HG03196 (cell line): ENCODE results near the gene WDR86.

Experiments
- ATAC-seq: cut with Tn5 transposase; IDR thresholded peaks from one replicate; pipeline ENCODE4 v1.9.1; 2021; ENCODE audit not compliant: unreplicated experiment

The WDR86 gene

DNA sequence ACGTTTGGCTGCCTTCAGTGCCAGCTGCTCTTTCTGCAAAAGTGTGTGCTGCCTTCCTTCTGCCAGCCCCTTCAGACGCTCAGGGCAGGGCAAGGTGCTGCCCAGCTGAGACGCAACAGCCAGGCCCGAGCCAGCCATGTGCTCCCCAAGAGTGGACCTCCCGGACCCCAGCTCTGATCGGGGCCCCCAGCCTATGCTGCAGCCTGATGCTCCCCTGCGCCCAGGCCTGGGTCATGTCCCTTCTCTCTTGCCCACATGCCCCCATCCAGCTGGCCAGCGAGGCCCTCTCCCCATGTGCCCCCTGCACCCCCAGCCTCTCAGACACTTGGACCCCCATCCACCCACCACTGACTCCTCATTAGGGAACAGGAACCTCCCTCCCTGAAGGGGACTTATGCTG is 17.8 kb downstream of the WDR86 start:
- ATAC-seq: no peak

DNA sequence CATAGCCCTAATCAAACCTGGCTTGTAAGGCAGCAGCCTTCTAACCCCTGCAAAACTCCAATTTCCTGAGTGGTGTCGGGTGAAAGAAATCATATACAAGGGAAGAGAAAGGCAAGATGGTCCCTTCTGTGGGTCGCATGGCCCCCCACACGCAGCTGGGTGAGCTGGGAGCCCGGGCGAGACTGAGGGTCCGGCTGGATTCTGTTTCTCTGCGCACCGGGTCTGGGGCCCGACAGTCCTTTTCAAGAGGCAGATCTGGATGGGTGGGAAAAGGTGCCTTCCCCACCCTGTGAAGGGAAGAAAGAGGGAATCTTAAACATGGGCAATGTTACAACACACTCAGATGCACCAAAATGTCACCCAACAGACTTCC is 18.5 kb downstream of the WDR86 start:
- no peak for ATAC-seq

- ATAC-seq: no peak
Observed at GRCh38 chr7:151390598-151391357, 19.1 kb downstream of the WDR86 start.

DNA sequence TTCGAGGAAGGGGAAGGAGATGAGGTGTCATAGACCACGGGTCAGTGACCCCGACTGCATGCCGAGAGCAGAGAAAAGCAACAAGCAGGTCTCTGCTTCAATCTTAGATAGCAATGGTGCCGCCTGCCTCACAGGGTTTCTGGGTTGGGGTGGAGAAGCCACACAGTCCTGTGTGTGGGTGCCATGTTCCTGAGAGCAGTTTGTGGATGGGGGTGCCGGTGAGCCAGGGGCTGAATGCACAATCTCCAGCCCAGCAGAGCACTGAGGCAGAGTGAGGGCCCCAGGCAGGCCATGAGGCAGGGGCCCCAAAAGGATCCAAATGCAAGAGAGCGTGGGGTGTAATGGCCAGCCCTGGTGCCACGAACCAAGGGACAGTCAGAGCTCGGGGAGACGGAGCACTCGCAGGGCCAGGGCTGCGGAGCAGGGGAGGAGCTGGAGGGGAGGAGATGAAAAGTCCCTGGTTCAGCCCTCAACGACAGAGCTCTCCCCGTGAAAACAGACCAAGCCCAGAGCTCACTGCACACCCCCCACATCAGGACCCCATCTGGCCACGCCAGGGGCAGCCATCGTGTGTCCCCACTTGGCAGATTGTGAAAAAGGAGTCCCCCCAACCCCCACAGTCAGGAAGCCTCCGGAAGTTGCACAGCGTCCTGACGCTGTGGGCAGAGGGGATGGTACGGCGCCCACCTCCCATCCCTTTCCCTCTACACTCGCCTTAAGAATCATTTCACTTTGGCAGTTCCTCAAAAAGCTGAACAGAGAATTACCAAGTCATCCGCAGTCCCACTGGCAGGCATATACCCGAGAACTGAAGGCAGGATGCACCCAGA is 19.9 kb downstream of the WDR86 start:
- no peak for ATAC-seq

DNA sequence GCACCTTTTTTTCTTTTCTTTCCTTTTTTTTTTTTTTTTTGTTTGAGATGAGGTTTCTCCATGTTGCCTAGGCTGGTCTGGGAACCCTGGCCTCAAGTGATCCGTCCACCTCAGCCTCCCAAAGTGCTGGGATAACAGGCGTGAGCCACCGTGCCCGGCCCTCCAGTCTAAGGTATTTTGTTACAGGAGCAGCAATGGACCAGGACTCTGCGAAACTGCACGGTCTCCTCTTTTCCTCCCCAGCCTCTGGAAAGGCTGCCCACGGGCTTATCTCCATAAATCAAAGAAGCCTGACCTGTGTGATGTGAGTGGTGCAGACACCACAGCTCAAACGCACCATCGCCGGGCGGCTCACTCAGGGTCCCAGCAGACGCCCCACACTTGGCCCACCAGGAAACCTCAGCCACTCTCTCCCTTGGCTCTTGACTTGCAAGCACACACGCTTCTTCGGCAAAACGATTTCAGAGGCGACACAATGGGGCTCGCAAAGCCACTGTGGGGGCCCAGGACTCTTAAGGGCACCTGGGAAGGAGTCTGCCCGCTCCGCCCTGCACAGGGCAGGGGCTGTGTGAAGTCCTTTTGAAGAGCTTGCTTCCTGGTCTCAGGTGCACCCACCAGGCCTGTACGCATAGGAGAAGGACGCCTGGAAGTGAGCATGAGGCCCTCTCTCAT is 20.6 kb downstream of the WDR86 start:
- ATAC-seq: no peak

- no peak for ATAC-seq
Observed at GRCh38 chr7:151388430-151388829, 21.4 kb downstream of the WDR86 start.

- no peak for ATAC-seq
Observed at GRCh38 chr7:151388007-151388297, 21.9 kb downstream of the WDR86 start.

GRCh38 chr7:151387161-151388006 is 22.5 kb downstream of the WDR86 start:
- no peak for ATAC-seq

- no peak for ATAC-seq
Observed at GRCh38 chr7:151386301-151387160, 23.3 kb downstream of the WDR86 start.

DNA sequence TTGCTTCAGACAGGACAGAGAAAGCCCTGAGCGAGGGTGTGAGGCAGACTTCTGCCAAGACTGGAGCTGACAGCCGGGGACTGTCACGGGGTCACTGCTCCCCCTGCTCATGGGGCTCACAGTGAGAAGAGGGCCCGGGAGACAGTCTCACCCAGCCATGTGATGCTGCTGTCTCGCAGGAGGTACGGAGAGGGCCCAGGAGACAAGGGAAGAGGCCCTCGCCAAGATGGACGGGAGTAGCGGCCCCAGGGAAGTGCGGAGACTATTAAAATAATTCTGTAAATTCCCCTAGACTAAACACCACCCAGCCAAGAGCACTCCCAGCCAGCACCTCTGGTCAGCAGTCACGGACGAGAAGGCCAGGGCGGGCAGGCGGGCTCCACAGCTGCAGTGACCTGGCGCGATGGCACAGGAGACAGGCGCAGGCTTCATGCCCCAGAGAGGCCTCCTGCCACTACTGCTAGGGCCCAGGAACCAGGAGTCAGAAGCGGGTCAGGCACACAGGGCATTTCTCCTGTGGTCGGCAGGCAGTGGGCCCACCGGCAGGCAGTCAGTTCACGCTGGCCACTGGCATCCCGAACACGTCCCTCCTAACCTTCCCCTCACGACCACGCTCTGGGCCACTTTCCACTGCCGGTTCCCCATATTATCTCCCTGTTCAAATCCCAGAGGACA is 24.1 kb downstream of the WDR86 start:
- no peak for ATAC-seq

DNA sequence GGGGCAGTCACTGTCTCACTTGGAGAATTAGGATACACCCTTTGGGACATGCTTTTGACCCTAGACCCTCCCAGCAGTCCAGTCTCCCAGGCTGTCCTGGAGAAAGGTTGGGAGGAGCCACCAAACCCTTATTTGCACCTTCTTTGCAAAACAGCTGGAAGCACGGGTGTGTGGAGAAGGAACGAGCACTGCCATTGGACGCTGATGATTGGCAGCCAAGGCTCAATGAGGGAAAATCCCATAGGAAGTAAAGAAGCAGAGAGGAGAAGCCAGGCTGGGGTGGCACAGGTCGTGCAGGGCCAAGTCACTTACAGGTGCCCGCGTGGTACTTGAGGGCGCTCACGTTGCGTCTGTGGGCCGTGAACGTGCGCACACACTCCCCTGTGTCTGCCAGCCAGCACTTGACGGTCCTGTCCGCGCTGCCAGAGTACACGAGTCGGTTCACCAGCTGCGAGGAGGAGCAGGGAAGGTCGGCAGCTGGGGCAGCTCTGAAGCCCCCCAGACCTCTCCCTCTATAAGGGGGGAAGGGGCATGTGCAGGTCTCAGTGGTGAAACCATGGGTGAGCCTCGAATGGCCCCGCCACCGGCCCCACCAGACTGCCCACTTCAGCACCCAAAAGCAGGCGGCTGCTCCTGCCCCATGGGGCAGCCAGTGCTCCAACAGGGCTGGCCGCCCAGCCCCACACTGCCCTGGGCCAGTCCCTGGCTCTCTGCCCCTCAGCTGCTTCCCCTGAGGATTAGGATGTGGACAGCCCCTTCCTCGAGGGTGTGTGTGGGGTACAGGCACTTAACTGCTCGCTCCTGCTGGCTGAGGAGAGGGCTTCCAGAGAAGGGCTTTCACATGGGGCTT is 24.8 kb downstream of the WDR86 start:
- no peak for ATAC-seq

GRCh38 chr7:151384352-151384697 is 25.5 kb downstream of the WDR86 start:
- no peak for ATAC-seq

DNA sequence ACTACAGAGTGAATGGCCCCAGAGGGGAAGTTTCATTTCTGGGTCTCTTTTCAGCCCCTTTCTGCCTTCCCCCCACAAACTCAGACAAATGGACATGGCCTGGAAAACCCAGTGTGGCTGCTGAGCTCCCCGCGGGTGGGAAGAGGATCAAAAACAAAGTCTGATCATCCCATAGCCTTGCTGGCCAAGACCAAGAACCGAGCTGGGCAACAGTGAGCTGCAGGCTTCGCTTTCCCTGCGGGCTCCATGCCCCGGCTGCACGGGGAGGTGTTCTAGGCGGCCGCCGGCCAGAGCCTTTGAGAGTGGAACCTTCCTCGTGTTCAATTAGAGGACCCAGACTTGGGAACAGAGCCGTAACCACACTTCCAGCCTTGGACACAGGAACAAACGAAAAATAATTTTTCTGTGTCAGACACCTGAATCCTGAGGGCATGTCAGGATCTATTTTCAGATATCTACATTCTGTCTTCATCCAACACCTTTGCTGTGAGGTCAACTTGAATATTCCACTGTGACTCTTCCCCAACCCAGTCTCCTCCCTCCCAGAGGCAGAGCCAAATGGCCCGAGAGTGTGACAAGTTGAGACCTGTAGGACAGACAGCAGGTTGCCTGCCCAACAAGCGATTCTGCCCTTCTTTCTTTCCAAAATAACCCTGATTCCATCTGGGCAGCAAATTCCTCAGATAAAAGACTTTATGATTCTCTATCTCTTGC is 26.0 kb downstream of the WDR86 start:
- ATAC-seq: no peak

DNA sequence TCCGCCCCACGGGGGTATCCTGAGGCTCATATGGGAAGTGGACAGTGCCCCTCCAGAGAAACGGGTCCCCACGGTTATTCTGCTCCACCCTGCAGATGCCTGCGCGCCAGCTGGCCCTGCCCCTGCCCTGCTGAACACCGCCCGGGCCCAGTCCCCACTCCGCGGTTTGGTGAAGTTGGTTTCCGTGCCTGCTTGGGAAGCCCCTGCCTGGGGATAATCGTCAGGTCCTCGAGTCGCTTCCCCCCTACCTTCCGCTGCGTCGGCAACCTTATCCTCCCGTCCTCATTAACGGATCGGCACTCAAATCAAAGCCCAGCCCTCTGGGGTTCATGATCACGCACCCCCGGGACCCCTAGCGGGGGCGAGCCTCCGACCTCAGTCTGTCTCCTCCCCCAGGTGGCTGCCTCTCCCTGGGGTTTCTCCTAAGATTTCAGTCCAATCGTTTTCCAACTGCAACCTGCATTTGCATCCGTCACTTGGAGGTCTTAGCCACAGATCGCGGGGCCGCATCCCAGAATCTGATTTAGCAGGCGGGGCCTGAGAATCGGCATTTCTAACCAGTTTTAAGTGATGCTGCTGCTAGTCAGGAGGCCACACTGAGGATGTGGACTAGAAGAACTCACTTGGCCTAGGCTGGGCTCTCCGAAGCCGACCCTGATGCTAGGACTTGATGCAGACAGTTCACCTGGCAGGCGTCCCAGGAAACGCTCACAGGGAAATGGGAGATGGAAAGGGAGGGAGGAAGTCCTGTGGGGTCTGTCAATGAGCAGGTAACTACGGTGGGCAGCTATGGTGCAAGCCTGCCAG is 27.6 kb downstream of the WDR86 start:
- no peak for ATAC-seq

GRCh38 chr7:151381348-151382078 is 28.3 kb downstream of the WDR86 start:
- no peak for ATAC-seq

GRCh38 chr7:151381098-151381347 is 28.8 kb downstream of the WDR86 start:
- no peak for ATAC-seq
